Lung (tissue), 12 donors: Measurements from ENCODE around the gene MBD2. TPM values are rescaled to one million over a fixed set of nuclear protein-coding genes. Genes with fewer than 3 reads are reported as not detected.

Experiments used
- ATAC-seq: fragments of 200-7000 bp; cut with Tn5 transposase; one replicate; pipeline ENCODE4 v1.9.1; 2020; ENCODE audit warnings: moderate number of reproducible peaks; ENCODE audit not compliant: insufficient read depth, low FRiP score
- DNase-seq, 3 donors: peaks; one replicate each; pipeline ENCODE4 v3.0.0-alpha.2; 2013 to 2017
- H3K27ac ChIP-seq, 2 donors: one replicate each; pipeline ENCODE4 v1.5.1; 2013; ENCODE audit warnings: mild to moderate bottlenecking in 2 of 2, moderate library complexity in 2 of 2, control low read depth in 1 of 2, inconsistent platforms in 1 of 2, low read depth in 1 of 2, low read length in 1 of 2
- H3K27me3 ChIP-seq, 3 donors: one replicate each; pipeline ENCODE4 v1.5.1; 2013; ENCODE audit warnings: low read length in 2 of 3; ENCODE audit not compliant: control insufficient read depth in 3 of 3, insufficient read depth in 3 of 3
- H3K36me3 ChIP-seq, 4 donors: one replicate each; pipeline ENCODE4 v1.5.1; 2013; ENCODE audit warnings: low read length in 4 of 4, mild to moderate bottlenecking in 1 of 4, moderate library complexity in 1 of 4; ENCODE audit not compliant: control insufficient read depth in 4 of 4, insufficient read depth in 4 of 4
- H3K4me1 ChIP-seq, 5 donors: one replicate each; pipeline ENCODE4 v1.5.1; 2013; ENCODE audit warnings: low read length in 5 of 5, mild to moderate bottlenecking in 2 of 5, moderate library complexity in 1 of 5; ENCODE audit not compliant: control insufficient read depth in 5 of 5, insufficient read depth in 5 of 5
- H3K4me3 ChIP-seq: one replicate; pipeline ENCODE4 v1.5.1; 2013; ENCODE audit warnings: mild to moderate bottlenecking, control low read depth, moderate library complexity
- H3K9ac ChIP-seq, 2 donors: one replicate each; pipeline ENCODE4 v1.5.1; 2013; ENCODE audit warnings: low read length in 2 of 2, control low read depth in 1 of 2; ENCODE audit not compliant: insufficient read depth in 1 of 2
- H3K9me3 ChIP-seq, 4 donors: one replicate each; pipeline ENCODE4 v1.5.1; 2013; ENCODE audit warnings: low read length in 3 of 4, mild to moderate bottlenecking in 1 of 4, moderate library complexity in 1 of 4; ENCODE audit not compliant: control insufficient read depth in 4 of 4, insufficient read depth in 3 of 4
- WGBS, 2 donors: extraction: QIAGEN DNeasy Blood & Tissue Kit; methylation state at CpG; one replicate each; pipeline ENCODE4 v1.1.7; 2013; 5-methylcytosine and 5-hydroxymethylcytosine counted together
- polyA plus RNA-seq, 2 donors: library from polyadenylated mRNA; stranded (reverse); fragments of 200-250 nt; gene quantifications; one replicate each; pipeline ENCODE4 v1.2.1, GENCODE V29; 2013
- total RNA-seq, 2 donors: library from RNA; depleted of rRNA in 1 of 2; stranded (reverse); fragments of >200 nt in 1 of 2; gene quantifications; one replicate each; pipeline ENCODE4 v1.2.1, GENCODE V29; 2014 to 2021
- TF ChIP-seq, protein P1 (sequence below): IDR thresholded peaks from 2 replicates; pipeline ENCODE4 v1.5.1; 2012; ENCODE audit warnings: mild to moderate bottlenecking; ENCODE audit errors: control extremely low read depth, extremely low read depth
- donor health status: control.
- donor health status: control.
- donor health status: Bipolar disorder and iron deficiency.
- donor health status: healthy.
- donor health status: DM: yes; HTN: yes; CAD: no.

Gene MBD2
- total and polyA plus RNA-seq, 4 donors: 29.5 to 91.0 (median 36.1) TPM

- TF ChIP-seq, protein P1, sequence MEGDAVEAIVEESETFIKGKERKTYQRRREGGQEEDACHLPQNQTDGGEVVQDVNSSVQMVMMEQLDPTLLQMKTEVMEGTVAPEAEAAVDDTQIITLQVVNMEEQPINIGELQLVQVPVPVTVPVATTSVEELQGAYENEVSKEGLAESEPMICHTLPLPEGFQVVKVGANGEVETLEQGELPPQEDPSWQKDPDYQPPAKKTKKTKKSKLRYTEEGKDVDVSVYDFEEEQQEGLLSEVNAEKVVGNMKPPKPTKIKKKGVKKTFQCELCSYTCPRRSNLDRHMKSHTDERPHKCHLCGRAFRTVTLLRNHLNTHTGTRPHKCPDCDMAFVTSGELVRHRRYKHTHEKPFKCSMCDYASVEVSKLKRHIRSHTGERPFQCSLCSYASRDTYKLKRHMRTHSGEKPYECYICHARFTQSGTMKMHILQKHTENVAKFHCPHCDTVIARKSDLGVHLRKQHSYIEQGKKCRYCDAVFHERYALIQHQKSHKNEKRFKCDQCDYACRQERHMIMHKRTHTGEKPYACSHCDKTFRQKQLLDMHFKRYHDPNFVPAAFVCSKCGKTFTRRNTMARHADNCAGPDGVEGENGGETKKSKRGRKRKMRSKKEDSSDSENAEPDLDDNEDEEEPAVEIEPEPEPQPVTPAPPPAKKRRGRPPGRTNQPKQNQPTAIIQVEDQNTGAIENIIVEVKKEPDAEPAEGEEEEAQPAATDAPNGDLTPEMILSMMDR: no peak
- no peak overlapping the region for H3K27ac ChIP-seq
- peak in 1 of 3 donors; percentile 1 for DNase-seq
- peaks cover 5 to 12% (median 6%) of the 10 kb centered on the region in 4 donors for H3K36me3 ChIP-seq
- H3K4me3 ChIP-seq: no peak overlapping the region
- H3K9me3 ChIP-seq: no peaks in the 10 kb centered on the region
- no peak overlapping the region for H3K9ac ChIP-seq
- no peak for ATAC-seq
- H3K27me3 ChIP-seq: no peaks in the 10 kb centered on the region
- WGBS, 2 donors: 81 to 87% methylated on average over 5 of the region's 5 CpGs
- H3K4me1 ChIP-seq: peaks cover 3 to 14% (median 10%) of the 10 kb centered on the region in 5 donors
Measured at GRCh38 chr18:54204883-54205282, 19.6 kb downstream of the MBD2 start.

DNA sequence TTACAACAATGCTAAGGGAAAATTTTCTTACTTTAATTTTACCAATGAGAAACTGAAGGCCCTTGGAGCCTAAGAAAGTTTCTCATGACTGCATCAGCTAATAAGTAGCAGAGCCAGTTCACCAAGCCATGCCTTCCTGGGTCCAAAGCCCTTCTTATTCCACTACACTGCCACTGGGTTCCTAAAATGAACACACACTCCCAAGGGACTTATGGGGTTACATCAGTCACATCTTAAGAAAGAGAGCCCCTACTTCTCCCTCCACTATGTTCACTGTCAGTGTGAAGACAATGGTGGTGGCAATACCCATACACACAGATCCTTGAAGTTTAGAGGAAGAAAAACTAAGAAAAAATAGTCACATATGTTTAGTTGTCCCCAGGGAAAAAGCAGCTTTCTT lies 20.6 kb downstream of the MBD2 start:
- Histone ChIP-seq H3K4me1 (peaks cover 1 to 12% (median 10%) of the 10 kb centered on the region in 5 donors), H3K36me3 (peaks cover 5 to 15% (median 8%) of the 10 kb centered on the region in 4 donors), H3K27ac (no peak overlapping the region), H3K9me3 (no peaks in the 10 kb centered on the region), H3K4me3 (no peak overlapping the region), H3K27me3 (no peaks in the 10 kb centered on the region), H3K9ac (no peak overlapping the region)
- TF ChIP-seq, protein P1: no peak
- ATAC-seq (no peak), DNase-seq (no peak)

DNA sequence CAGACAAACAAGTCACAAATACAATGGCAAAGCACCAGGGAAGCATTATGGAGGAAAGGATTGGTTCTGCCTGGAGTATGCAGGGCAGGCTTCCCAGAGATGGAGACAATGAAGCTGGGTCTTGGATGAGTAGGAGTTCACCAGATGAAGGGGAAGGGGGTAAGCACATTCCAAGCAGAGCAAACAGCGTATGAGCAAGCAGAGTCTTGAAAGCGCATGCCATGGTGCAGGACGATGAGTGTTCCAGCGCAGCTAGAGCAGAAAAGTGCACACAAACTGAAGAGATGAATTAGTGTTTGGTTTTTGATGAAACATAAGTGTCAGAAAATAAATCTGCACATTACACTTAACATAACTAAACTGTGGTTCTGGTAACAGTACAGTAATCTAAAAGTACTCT lies 21.6 kb downstream of the MBD2 start:
- Histone ChIP-seq H3K9ac (no peak overlapping the region), H3K27me3 (no peaks in the 10 kb centered on the region), H3K9me3 (no peaks in the 10 kb centered on the region), H3K27ac (no peak overlapping the region), H3K36me3 (peaks cover 7 to 16% (median 9%) of the 10 kb centered on the region in 4 donors), H3K4me3 (no peak overlapping the region), H3K4me1 (peaks cover 1 to 12% (median 10%) of the 10 kb centered on the region in 5 donors)
- no peak for ATAC-seq
- WGBS, 2 donors: 92 to 99% methylated on average over 4 of the region's 4 CpGs
- DNase-seq: no peak
- TF ChIP-seq, protein P1: no peak

- 91 to 93% methylated on average over 3 of the region's 3 CpGs for WGBS, 2 donors
- Histone ChIP-seq H3K27me3 (no peaks in the 10 kb centered on the region), H3K9me3 (no peaks in the 10 kb centered on the region), H3K9ac (no peak overlapping the region), H3K4me1 (no peaks in the 10 kb centered on the region), H3K27ac (no peak overlapping the region), H3K36me3 (peaks cover 3 to 15% (median 9%) of the 10 kb centered on the region in 4 donors), H3K4me3 (no peak overlapping the region)
- ATAC-seq (no peak), DNase-seq (no peak)
- TF ChIP-seq, protein P1: no peak
Measured at GRCh38 chr18:54197747-54198411, 26.6 kb downstream of the MBD2 start.
